Hepatocyte (in vitro differentiated cells): ENCODE measurements around the gene BIVM. TPM values are rescaled to one million over a fixed set of nuclear protein-coding genes. Genes with fewer than 3 reads are reported as not detected.

ENCODE experiments used
- DNase-seq: peaks from one replicate; pipeline ENCODE4 v3.0.0-alpha.2; 2016; ENCODE audit warnings: low spot score
- H2AFZ ChIP-seq: fragments of 200-600 bp; sonication (generic); 2 replicates; pipeline ENCODE4 v1.6.0; 2016; ENCODE audit warnings: antibody characterized with exemption, mild to moderate bottlenecking
- H3K27ac ChIP-seq: fragments of 200-600 bp; sonication (generic); 2 replicates; pipeline ENCODE4 v1.5.1; 2016; ENCODE audit warnings: mild to moderate bottlenecking
- H3K27me3 ChIP-seq: fragments of 200-600 bp; sonication (generic); 2 replicates; pipeline ENCODE4 v1.6.1; 2016
- H3K36me3 ChIP-seq: fragments of 200-600 bp; sonication (generic); replicated peaks from 2 replicates; pipeline ENCODE4 v1.5.1; 2016; ENCODE audit warnings: low read depth; ENCODE audit not compliant: insufficient read depth
- H3K4me1 ChIP-seq: fragments of 200-600 bp; sonication (generic); 2 replicates; pipeline ENCODE4 v1.5.1; 2016; ENCODE audit warnings: mild to moderate bottlenecking, moderate library complexity; ENCODE audit not compliant: insufficient read depth
- H3K4me2 ChIP-seq: fragments of 200-600 bp; sonication (generic); 2 replicates; pipeline ENCODE4 v1.6.0; 2016
- H3K4me3 ChIP-seq: fragments of 200-600 bp; sonication (generic); 2 replicates; pipeline ENCODE4 v1.5.1; 2016; ENCODE audit warnings: mild to moderate bottlenecking
- H3K79me2 ChIP-seq: fragments of 200-600 bp; sonication (generic); 2 replicates; pipeline ENCODE4 v1.6.0; 2017; ENCODE audit warnings: mild to moderate bottlenecking
- H3K9me2 ChIP-seq: fragments of 200-600 bp; sonication (generic); replicated peaks from 2 replicates; pipeline ENCODE4 v1.6.0; 2017; ENCODE audit warnings: mild to moderate bottlenecking; ENCODE audit not compliant: insufficient read depth
- H3K9me3 ChIP-seq: fragments of 200-600 bp; sonication (generic); 2 replicates; pipeline ENCODE4 v1.5.1; 2016; ENCODE audit warnings: low read depth, mild to moderate bottlenecking
- H4K20me1 ChIP-seq: fragments of 200-600 bp; sonication (generic); 2 replicates; pipeline ENCODE4 v1.6.0; 2016; ENCODE audit warnings: mild to moderate bottlenecking; ENCODE audit not compliant: insufficient read depth, poor library complexity, severe bottlenecking
- EZH2 ChIP-seq: fragments of 200-600 bp; sonication (generic); IDR thresholded peaks from 2 replicates; pipeline ENCODE4 v1.6.1; 2016; ENCODE audit warnings: antibody characterized with exemption, mild to moderate bottlenecking, borderline replicate concordance
- EZH2phosphoT487 ChIP-seq: fragments of 200-600 bp; sonication (generic); IDR thresholded peaks from one replicate; pipeline ENCODE4 v1.6.1; 2018; ENCODE audit warnings: antibody characterized with exemption, mild to moderate bottlenecking, low read depth, moderate library complexity; ENCODE audit not compliant: unreplicated experiment, severe bottlenecking
- WGBS: methylation state at CpG from one replicate; pipeline ENCODE4 v1.1.6; 2016; ENCODE audit warnings: low lambda C conversion rate; ENCODE audit errors: missing lambda C conversion rate; 5-methylcytosine and 5-hydroxymethylcytosine counted together
- polyA plus RNA-seq: library from polyadenylated mRNA; unstranded; fragments of >200 nt; fragmentation: Nextera tagmentation; extraction: Ambion mirVana; gene quantifications from 2 replicates; pipeline ENCODE4 v1.2.1, GENCODE V29; 2016
- total RNA-seq: library from RNA; depleted of rRNA; stranded (reverse); fragments of >200 nt; gene quantifications from 2 replicates; pipeline ENCODE4 v1.2.3, GENCODE V29; 2014
- TF ChIP-seq, protein P1 (sequence below): fragments of 200-600 bp; sonication (generic); IDR thresholded peaks from 2 replicates; pipeline ENCODE4 v1.5.1; 2016; ENCODE audit warnings: antibody characterized with exemption, mild to moderate bottlenecking; ENCODE audit not compliant: poor library complexity

Gene BIVM
- total and polyA plus RNA-seq, 2 experiments from 2014 or later = 10.7 to 33.5 TPM

DNA sequence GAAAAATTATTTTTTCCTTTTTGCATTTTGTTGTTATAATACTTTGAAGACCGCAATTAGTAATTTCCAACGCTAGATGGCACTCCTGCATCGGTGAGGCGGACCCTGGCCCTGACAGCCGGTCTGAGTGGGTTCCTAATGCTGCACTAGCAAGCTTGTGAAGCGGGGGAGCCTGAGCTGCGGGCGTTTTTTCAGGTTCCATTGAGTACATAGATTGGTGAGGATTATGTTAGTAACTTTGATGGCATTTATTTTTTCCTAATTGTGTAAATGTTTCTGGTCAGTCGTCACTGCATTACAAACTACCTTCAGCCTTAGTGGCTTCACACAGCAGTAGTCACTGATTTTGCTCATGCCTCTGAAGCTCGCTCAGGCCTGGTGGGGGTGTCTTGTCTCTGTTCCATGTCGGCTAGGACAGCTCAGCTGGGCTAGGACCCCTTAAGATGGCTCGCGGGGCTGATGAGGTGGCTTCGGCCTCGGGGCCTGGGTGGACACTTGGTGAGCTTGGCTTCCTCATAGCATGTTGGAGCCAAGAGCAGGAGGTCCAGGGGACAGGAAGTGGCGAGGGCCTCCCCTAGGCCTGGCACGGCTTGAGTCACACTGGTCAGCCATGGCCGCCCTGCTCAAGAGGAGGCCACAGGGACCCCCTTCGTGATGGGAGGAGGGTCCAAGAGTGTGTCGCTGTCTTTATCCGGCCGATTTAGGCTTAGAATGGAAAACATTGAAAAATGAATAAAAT lies 71.9 kb downstream of the BIVM start:
- WGBS = 57% methylated on average over 22 of the region's 22 CpGs
- Histone ChIP-seq H3K27ac (peak overlapping the region; percentile 14), H3K4me2 (no peak overlapping the region), H3K27me3 (no peaks in the 10 kb centered on the region), H3K9me3 (no peaks in the 10 kb centered on the region), H3K9me2 (no peaks in the 10 kb centered on the region), H3K4me1 (no peaks in the 10 kb centered on the region), H3K36me3 (no peaks in the 10 kb centered on the region), H4K20me1 (no peaks in the 10 kb centered on the region), H3K79me2 (peaks cover 2% of the 10 kb centered on the region), H2AFZ (no peak overlapping the region), H3K4me3 (no peak overlapping the region)
- peak; percentile 86 for DNase-seq
- TF ChIP-seq EZH2phosphoT487 (no peak), EZH2 (no peak)
- TF ChIP-seq, protein P1, sequence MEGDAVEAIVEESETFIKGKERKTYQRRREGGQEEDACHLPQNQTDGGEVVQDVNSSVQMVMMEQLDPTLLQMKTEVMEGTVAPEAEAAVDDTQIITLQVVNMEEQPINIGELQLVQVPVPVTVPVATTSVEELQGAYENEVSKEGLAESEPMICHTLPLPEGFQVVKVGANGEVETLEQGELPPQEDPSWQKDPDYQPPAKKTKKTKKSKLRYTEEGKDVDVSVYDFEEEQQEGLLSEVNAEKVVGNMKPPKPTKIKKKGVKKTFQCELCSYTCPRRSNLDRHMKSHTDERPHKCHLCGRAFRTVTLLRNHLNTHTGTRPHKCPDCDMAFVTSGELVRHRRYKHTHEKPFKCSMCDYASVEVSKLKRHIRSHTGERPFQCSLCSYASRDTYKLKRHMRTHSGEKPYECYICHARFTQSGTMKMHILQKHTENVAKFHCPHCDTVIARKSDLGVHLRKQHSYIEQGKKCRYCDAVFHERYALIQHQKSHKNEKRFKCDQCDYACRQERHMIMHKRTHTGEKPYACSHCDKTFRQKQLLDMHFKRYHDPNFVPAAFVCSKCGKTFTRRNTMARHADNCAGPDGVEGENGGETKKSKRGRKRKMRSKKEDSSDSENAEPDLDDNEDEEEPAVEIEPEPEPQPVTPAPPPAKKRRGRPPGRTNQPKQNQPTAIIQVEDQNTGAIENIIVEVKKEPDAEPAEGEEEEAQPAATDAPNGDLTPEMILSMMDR = peak; percentile 94

DNA sequence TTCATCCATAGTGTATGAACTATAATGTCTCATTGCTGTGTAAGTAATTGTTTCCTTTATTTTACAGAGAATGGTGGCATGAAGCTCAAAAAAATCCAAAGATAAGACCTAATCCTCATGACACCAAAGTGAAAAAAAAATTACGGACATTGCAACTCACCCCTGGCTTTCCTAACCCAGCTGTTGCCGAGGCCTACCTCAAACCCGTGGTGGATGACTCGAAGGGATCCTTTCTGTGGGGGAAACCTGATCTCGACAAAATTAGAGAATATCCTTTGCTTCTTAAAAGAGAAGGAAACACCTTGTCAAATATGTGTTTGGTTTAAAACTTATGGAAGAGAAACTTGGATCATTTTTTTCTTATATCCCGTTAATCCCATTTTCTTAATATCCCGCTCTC lies 73.2 kb downstream of the BIVM start:
- Histone ChIP-seq H3K9me2 (no peaks in the 10 kb centered on the region), H3K4me1 (no peaks in the 10 kb centered on the region), H3K4me3 (no peak overlapping the region), H4K20me1 (no peaks in the 10 kb centered on the region), H3K79me2 (peaks cover 2% of the 10 kb centered on the region), H2AFZ (no peak overlapping the region), H3K9me3 (no peaks in the 10 kb centered on the region), H3K36me3 (no peaks in the 10 kb centered on the region), H3K27me3 (no peaks in the 10 kb centered on the region), H3K27ac (no peak overlapping the region), H3K4me2 (no peak overlapping the region)
- 88% methylated on average over 7 of the region's 7 CpGs for WGBS
- no peak for DNase-seq
- TF ChIP-seq EZH2phosphoT487 = no peak
- TF ChIP-seq, protein P1 = no peak
- no peak for TF ChIP-seq EZH2

DNA sequence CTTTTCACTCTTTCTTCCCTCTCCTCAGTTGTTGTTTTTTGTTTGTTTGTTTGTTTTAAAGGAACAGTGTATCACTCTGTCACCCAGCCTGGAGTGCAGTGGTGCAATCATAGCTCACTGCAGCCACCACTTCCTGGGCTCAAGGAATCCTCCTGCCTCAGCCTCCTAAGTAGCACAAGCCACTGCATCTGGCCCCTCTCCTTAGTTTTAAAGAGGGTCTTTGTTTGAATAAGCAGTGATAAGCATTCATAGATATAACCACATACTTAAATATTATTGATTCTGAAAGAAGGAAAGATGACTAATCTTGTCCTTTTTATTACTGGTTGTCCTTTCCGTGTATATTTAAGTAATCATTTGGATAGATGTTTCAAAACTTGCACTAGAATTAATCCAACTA lies 73.6 kb downstream of the BIVM start:
- H3K4me2 ChIP-seq = no peak overlapping the region
- WGBS = 82% methylated on average over 1 of the region's 1 CpG
- no peak overlapping the region for H3K4me3 ChIP-seq
- DNase-seq = no peak
- no peaks in the 10 kb centered on the region for H3K9me2 ChIP-seq
- no peaks in the 10 kb centered on the region for H3K9me3 ChIP-seq
- H3K27me3 ChIP-seq = no peaks in the 10 kb centered on the region
- H3K27ac ChIP-seq = no peak overlapping the region
- no peaks in the 10 kb centered on the region for H3K36me3 ChIP-seq
- H3K79me2 ChIP-seq = peaks cover 2% of the 10 kb centered on the region
- TF ChIP-seq, protein P1 = no peak
- no peak for TF ChIP-seq EZH2phosphoT487
- no peak for TF ChIP-seq EZH2
- no peaks in the 10 kb centered on the region for H4K20me1 ChIP-seq
- no peak overlapping the region for H2AFZ ChIP-seq
- no peaks in the 10 kb centered on the region for H3K4me1 ChIP-seq
